ENCODE results near the gene CMTM2. TPM values are rescaled to one million over a fixed set of nuclear protein-coding genes. Genes with fewer than 3 reads are reported as not detected.

The CMTM2 gene, protein sequence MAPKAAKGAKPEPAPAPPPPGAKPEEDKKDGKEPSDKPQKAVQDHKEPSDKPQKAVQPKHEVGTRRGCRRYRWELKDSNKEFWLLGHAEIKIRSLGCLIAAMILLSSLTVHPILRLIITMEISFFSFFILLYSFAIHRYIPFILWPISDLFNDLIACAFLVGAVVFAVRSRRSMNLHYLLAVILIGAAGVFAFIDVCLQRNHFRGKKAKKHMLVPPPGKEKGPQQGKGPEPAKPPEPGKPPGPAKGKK
- total RNA-seq: not detected
- polyA plus RNA-seq (2013, experiment 1 of 2): not detected
- not detected for polyA plus RNA-seq (2013, experiment 2 of 2)
- long read RNA-seq, experiment 1: 0 reads
- long read RNA-seq, experiment 2, partial matches to known transcripts: 0 of 12 reads
- long read RNA-seq, experiment 2, other reads (novel, unspliced or antisense): 12 of 12 reads
- long read RNA-seq, experiment 3: 0 reads
- long read RNA-seq, experiment 4: 0 reads

GRCh38 chr16:66578651-66579531, at the start of gene CMTM2:
TSS of gene CMTM2 (plus strand) at chr16:66579463. CDS start at chr16:66579608, 145 bp downstream.
- peak; percentile 61 for DNase-seq
- Mint-ChIP-seq H3K4me3 (peak within 1 kb of the TSS; percentile 33), H3K27ac (no peak within 1 kb of the TSS), H3K36me3 (ENCODE audit: low read depth) (no peaks in the 10 kb centered on the region), H3K4me1 (peaks cover 9% of the 10 kb centered on the region), H3K27me3 (ENCODE audit: insufficient read depth) (peaks cover 49% of the 10 kb centered on the region), H3K9me3 (no peaks in the 10 kb centered on the region)
- Histone ChIP-seq H3K4me3 (ENCODE audit: low read length) (no peak within 1 kb of the TSS), H3K9me3 (ENCODE audit: control insufficient read depth, low read length) (no peaks in the 10 kb centered on the region), H3K9ac (ENCODE audit: extremely low read depth, low read length, poor library complexity, severe bottlenecking) (no peak within 1 kb of the TSS), H3K36me3 (ENCODE audit: control insufficient read depth, insufficient read depth, low read length) (no peaks in the 10 kb centered on the region), H3K27ac (ENCODE audit: low read depth, low read length) (no peak within 1 kb of the TSS), H3K27me3 (ENCODE audit: control insufficient read depth, insufficient read depth, low read length, poor library complexity, severe bottlenecking) (peaks cover 37% of the 10 kb centered on the region), H3K4me1 (ENCODE audit: control insufficient read depth, insufficient read depth, low read length) (peaks cover 2% of the 10 kb centered on the region)
- WGBS, 2 experiments (ENCODE audit: insufficient coverage in 1 of 2, insufficient read length in 1 of 2): 60 to 67% methylated on average over 53 to 77 of the region's 77 CpGs
- TF ChIP-seq, protein P1, sequence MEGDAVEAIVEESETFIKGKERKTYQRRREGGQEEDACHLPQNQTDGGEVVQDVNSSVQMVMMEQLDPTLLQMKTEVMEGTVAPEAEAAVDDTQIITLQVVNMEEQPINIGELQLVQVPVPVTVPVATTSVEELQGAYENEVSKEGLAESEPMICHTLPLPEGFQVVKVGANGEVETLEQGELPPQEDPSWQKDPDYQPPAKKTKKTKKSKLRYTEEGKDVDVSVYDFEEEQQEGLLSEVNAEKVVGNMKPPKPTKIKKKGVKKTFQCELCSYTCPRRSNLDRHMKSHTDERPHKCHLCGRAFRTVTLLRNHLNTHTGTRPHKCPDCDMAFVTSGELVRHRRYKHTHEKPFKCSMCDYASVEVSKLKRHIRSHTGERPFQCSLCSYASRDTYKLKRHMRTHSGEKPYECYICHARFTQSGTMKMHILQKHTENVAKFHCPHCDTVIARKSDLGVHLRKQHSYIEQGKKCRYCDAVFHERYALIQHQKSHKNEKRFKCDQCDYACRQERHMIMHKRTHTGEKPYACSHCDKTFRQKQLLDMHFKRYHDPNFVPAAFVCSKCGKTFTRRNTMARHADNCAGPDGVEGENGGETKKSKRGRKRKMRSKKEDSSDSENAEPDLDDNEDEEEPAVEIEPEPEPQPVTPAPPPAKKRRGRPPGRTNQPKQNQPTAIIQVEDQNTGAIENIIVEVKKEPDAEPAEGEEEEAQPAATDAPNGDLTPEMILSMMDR (conservative IDR thresholded peaks at IDR 0.05): no peak

DNA sequence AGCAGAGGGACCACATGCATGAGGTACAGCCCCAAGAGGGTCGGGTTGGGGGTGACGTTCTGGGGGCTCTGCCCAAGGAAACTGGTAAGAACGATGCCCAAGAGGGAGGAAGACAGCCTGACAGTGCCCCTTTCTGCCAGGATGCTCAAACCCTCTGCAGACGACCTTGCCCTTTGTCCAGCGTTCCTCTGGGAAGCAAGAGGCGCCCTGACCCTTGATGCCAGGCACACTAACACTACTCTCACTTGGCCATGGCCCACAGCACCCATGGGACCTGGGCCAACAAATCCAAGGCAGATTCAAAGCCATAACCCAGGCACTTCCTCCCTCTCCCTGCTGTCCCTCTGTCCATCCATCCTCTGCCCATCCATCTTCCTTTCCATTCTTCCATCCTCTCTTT, 49.8 kb upstream of the CMTM2 start:
- TF ChIP-seq, protein P1 (conservative IDR thresholded peaks at IDR 0.05): no peak
- Mint-ChIP-seq H3K36me3 (ENCODE audit: low read depth) (peaks cover 35% of the 10 kb centered on the region), H3K27ac (no peak overlapping the region), H3K9me3 (no peaks in the 10 kb centered on the region), H3K4me3 (no peak overlapping the region), H3K4me1 (peaks cover 8% of the 10 kb centered on the region), H3K27me3 (ENCODE audit: insufficient read depth) (no peaks in the 10 kb centered on the region)
- no peak for DNase-seq
- WGBS, 2 experiments (ENCODE audit: insufficient coverage in 1 of 2, insufficient read length in 1 of 2): 85 to 93% methylated on average over 4 to 6 of the region's 6 CpGs
- H3K36me3 ChIP-seq (ENCODE audit: control insufficient read depth, insufficient read depth, low read length): no peaks in the 10 kb centered on the region
- H3K9me3 ChIP-seq (ENCODE audit: control insufficient read depth, low read length): no peaks in the 10 kb centered on the region
- H3K9ac ChIP-seq (ENCODE audit: extremely low read depth, low read length, poor library complexity, severe bottlenecking): no peak overlapping the region
- no peak overlapping the region for H3K4me3 ChIP-seq (ENCODE audit: low read length)
- H3K4me1 ChIP-seq (ENCODE audit: control insufficient read depth, insufficient read depth, low read length): no peaks in the 10 kb centered on the region
- no peak overlapping the region for H3K27ac ChIP-seq (ENCODE audit: low read depth, low read length)
- no peaks in the 10 kb centered on the region for H3K27me3 ChIP-seq (ENCODE audit: control insufficient read depth, insufficient read depth, low read length, poor library complexity, severe bottlenecking)

GRCh38 chr16:66534376-66534799, 44.9 kb upstream of the CMTM2 start:
- TF ChIP-seq, protein P1 (conservative IDR thresholded peaks at IDR 0.05): no peak
- peak; percentile 50 for DNase-seq
- no peaks in the 10 kb centered on the region for H3K36me3 ChIP-seq (ENCODE audit: control insufficient read depth, insufficient read depth, low read length)
- H3K27ac ChIP-seq (ENCODE audit: low read depth, low read length): no peak overlapping the region
- Mint-ChIP-seq H3K27ac (peak overlapping the region; percentile 14), H3K27me3 (ENCODE audit: insufficient read depth) (no peaks in the 10 kb centered on the region), H3K4me1 (peaks cover 6% of the 10 kb centered on the region), H3K4me3 (no peak overlapping the region), H3K9me3 (no peaks in the 10 kb centered on the region), H3K36me3 (ENCODE audit: low read depth) (peaks cover 20% of the 10 kb centered on the region)
- no peak overlapping the region for H3K4me3 ChIP-seq (ENCODE audit: low read length)
- H3K27me3 ChIP-seq (ENCODE audit: control insufficient read depth, insufficient read depth, low read length, poor library complexity, severe bottlenecking): no peaks in the 10 kb centered on the region
- no peaks in the 10 kb centered on the region for H3K9me3 ChIP-seq (ENCODE audit: control insufficient read depth, low read length)
- H3K9ac ChIP-seq (ENCODE audit: extremely low read depth, low read length, poor library complexity, severe bottlenecking): no peak overlapping the region
- no peaks in the 10 kb centered on the region for H3K4me1 ChIP-seq (ENCODE audit: control insufficient read depth, insufficient read depth, low read length)
- WGBS, 2 experiments (ENCODE audit: insufficient coverage in 1 of 2, insufficient read length in 1 of 2): 90 to 100% methylated on average over 1 of the region's 1 CpG

All from endodermal cell (in vitro differentiated cells).